A172 (cell line): ENCODE measurements around the gene UBE3C. TPM values are rescaled to one million over a fixed set of nuclear protein-coding genes. Genes with fewer than 3 reads are reported as not detected.
A peak's percentile ranks its signal among the peaks of the same experiment; 100 is the strongest.

Experiments
- DNase-seq: peaks from one replicate; pipeline ENCODE4 v3.0.0-alpha.2; 2015; ENCODE audit warnings: low spot score
- total RNA-seq: library from RNA; depleted of rRNA; stranded (reverse); fragments of >200 nt; shearing (Covaris generic); gene quantifications from 2 replicates; pipeline ENCODE4 v1.2.3, GENCODE V29; 2014

Gene UBE3C
- total RNA-seq, 1 experiment from 2014 or later: 81.8 TPM

- no peak for DNase-seq
Measured at GRCh38 chr7:157291404-157292080, 152.8 kb downstream of the UBE3C start.

- DNase-seq: no peak
Measured at GRCh38 chr7:157292258-157292657, 153.5 kb downstream of the UBE3C start.

- no peak for DNase-seq
Measured at GRCh38 chr7:157292770-157293412, 154.2 kb downstream of the UBE3C start.

GRCh38 chr7:157293413-157293788, 154.7 kb downstream of the UBE3C start:
- DNase-seq: no peak

GRCh38 chr7:157294773-157295172, 156.0 kb downstream of the UBE3C start:
- DNase-seq: no peak

GRCh38 chr7:157295338-157295737, 156.6 kb downstream of the UBE3C start:
- no peak for DNase-seq

- no peak for DNase-seq
Measured at GRCh38 chr7:157297185-157297584, 158.5 kb downstream of the UBE3C start.

- DNase-seq: no peak
Measured at GRCh38 chr7:157299317-157299612, 160.5 kb downstream of the UBE3C start.

- DNase-seq: peak; percentile 95
Measured at GRCh38 chr7:157299613-157300368, 161.1 kb downstream of the UBE3C start.

GRCh38 chr7:157300369-157300825, 161.7 kb downstream of the UBE3C start:
- DNase-seq: no peak

- DNase-seq: no peak
Measured at GRCh38 chr7:157301610-157302120, 162.9 kb downstream of the UBE3C start.

GRCh38 chr7:157306846-157307838, 168.4 kb downstream of the UBE3C start:
- no peak for DNase-seq

- peak; percentile 96 for DNase-seq
Measured at GRCh38 chr7:157309988-157310668, 171.4 kb downstream of the UBE3C start.

- peak; percentile 36 for DNase-seq
Measured at GRCh38 chr7:157310676-157311185, 172.0 kb downstream of the UBE3C start.

GRCh38 chr7:157312941-157313340, 174.2 kb downstream of the UBE3C start:
- DNase-seq: no peak

GRCh38 chr7:157313645-157314044, 174.9 kb downstream of the UBE3C start:
- DNase-seq: no peak

GRCh38 chr7:157318015-157318706, 179.4 kb downstream of the UBE3C start:
- DNase-seq: no peak
